T-cell (primary cell): ENCODE measurements around the gene USO1. TPM values are rescaled to one million over a fixed set of nuclear protein-coding genes. Genes with fewer than 3 reads are reported as not detected.
"Not testable (repeated sequence)": the region's sequence is repeated elsewhere in the genome, so short reads cannot be mapped to it uniquely, and the experiment has no call there.

Experiments used
- ATAC-seq, 4 experiments: fragments of 200-7000 bp in 3 of 4; fragments of 150-1000 bp in 1 of 4; cut with Tn5 transposase; replicated peaks in 1 of 4; 1 replicate in 3 of 4; 2 replicates in 1 of 4; pipeline ENCODE4 v1.10.0; 2021; ENCODE audit warnings: moderate library complexity in 3 of 4, mild to moderate bottlenecking in 2 of 4, moderate number of reproducible peaks in 1 of 4
- CTCF ChIA-PET, 2 donors: fragments of 300-600 bp; sonication (Branson Sonifier 250); formaldehyde crosslinking; loops; one replicate each; lab custom pipeline; 2022; ENCODE audit warnings: antibody characterized with exemption in 2 of 2; lab: Charles Lee
- POLR2A ChIA-PET, 2 donors: fragments of 300-600 bp; sonication (Branson Sonifier 250); formaldehyde crosslinking; loops; one replicate each; lab custom pipeline; 2022; ENCODE audit warnings: antibody characterized with exemption in 2 of 2; lab: Charles Lee
- DNase-seq, 35 experiments: peaks; one replicate each; pipeline versions ENCODE4 v3.0.0 to v3.0.0-alpha.2; 2013 to 2023
- H3K27ac ChIP-seq: one replicate; pipeline ENCODE4 v1.5.1; 2013; ENCODE audit warnings: low read length
- H3K27me3 ChIP-seq, 2 experiments: replicated peaks in 1 of 2; 1 replicate in 1 of 2; 2 replicates in 1 of 2; pipeline versions ENCODE4 v1.6.1 to v1.7.0; 2013; ENCODE audit warnings: low read length in 1 of 2, mixed read lengths in 1 of 2; ENCODE audit not compliant: control insufficient read depth in 2 of 2, insufficient read depth in 2 of 2; ENCODE audit errors: extremely low read depth in 1 of 2
- H3K36me3 ChIP-seq, 2 donors: 1 replicate in 1 of 2; 2 replicates in 1 of 2; pipeline versions ENCODE4 v1.6.1 to v1.7.0; 2013; ENCODE audit warnings: low read length in 1 of 2; ENCODE audit not compliant: control insufficient read depth in 2 of 2, insufficient read depth in 1 of 2; ENCODE audit errors: extremely low read depth in 1 of 2
- H3K4me1 ChIP-seq, 2 experiments: 1 replicate in 1 of 2; 2 replicates in 1 of 2; pipeline versions ENCODE4 v1.6.1 to v1.7.0; 2013; ENCODE audit warnings: low read length in 2 of 2, mixed read lengths in 1 of 2; ENCODE audit not compliant: insufficient read depth in 2 of 2, control insufficient read depth in 1 of 2; ENCODE audit errors: extremely low read depth in 1 of 2
- H3K4me3 ChIP-seq, 2 donors: 1 replicate in 1 of 2; 2 replicates in 1 of 2; pipeline versions ENCODE4 v1.5.1 to v1.7.0; 2013; ENCODE audit warnings: mild to moderate bottlenecking in 2 of 2, low read length in 1 of 2, moderate library complexity in 1 of 2; ENCODE audit not compliant: control insufficient read depth in 1 of 2; ENCODE audit errors: extremely low read depth in 1 of 2
- H3K9me3 ChIP-seq: 2 replicates; pipeline ENCODE4 v1.7.0; 2013
- H3K27ac Mint-ChIP-seq, 2 donors: one replicate each; pipeline ENCODE4 v1.8.0; 2020 to 2021; ENCODE audit warnings: mild to moderate bottlenecking in 2 of 2, mixed read lengths in 2 of 2
- H3K27me3 Mint-ChIP-seq, 2 donors: one replicate each; pipeline ENCODE4 v1.8.0; 2021 to 2022; ENCODE audit warnings: mixed read lengths in 2 of 2
- H3K36me3 Mint-ChIP-seq: one replicate; pipeline ENCODE4 v1.8.0; 2021; ENCODE audit warnings: mixed read lengths
- H3K4me1 Mint-ChIP-seq, 3 donors: one replicate each; pipeline ENCODE4 v1.8.0; 2020 to 2022; ENCODE audit warnings: mixed read lengths in 3 of 3, mild to moderate bottlenecking in 1 of 3
- H3K4me3 Mint-ChIP-seq, 3 donors: one replicate each; pipeline ENCODE4 v1.8.0; 2020 to 2022; ENCODE audit warnings: mild to moderate bottlenecking in 3 of 3, mixed read lengths in 3 of 3, moderate library complexity in 3 of 3
- H3K9me3 Mint-ChIP-seq, 3 donors: one replicate each; pipeline ENCODE4 v1.8.0; 2020 to 2022; ENCODE audit warnings: mixed read lengths in 3 of 3
- WGBS: methylation state at CpG from one replicate; pipeline ENCODE4 v1.1.5; 2013; ENCODE audit warnings: missing lambda C conversion rate; ENCODE audit not compliant: insufficient coverage; 5-methylcytosine and 5-hydroxymethylcytosine counted together
- total RNA-seq, 35 experiments: library from RNA in 6 of 35; stranded (reverse) in 6 of 35; fragments of 120-200 nt in 1 of 35; gene quantifications; one replicate each; pipeline versions ENCODE4 v1.2.1 to v1.2.4 and lab custom pipeline; 2013 to 2026

The USO1 gene
- total RNA-seq, 5 donors from 2014 or later (not counting 1 experiment from before 2014, with no cell fraction given), result 24.9 to 40.5 (median 34.6) TPM

GRCh38 chr4:75841641-75842520 is 117.5 kb downstream of the USO1 start:
- POLR2A ChIA-PET, result no interaction called here
- H3K27ac Mint-ChIP-seq, result no peak overlapping the region
- no peak overlapping the region for H3K4me3 ChIP-seq
- no peaks in the 10 kb centered on the region for H3K27me3 ChIP-seq
- no CpG with 5 or more reads among the region's 8 CpGs for WGBS
- no peak for ATAC-seq
- no peaks in the 10 kb centered on the region for H3K4me1 ChIP-seq
- H3K27me3 Mint-ChIP-seq, result no peaks in the 10 kb centered on the region
- CTCF ChIA-PET, result no interaction called here
- H3K36me3 Mint-ChIP-seq, result no peaks in the 10 kb centered on the region
- H3K9me3 Mint-ChIP-seq, result no peaks in the 10 kb centered on the region
- no peaks in the 10 kb centered on the region for H3K9me3 ChIP-seq
- H3K27ac ChIP-seq, result no peak overlapping the region
- no peak for DNase-seq
- H3K4me1 Mint-ChIP-seq, result no peaks in the 10 kb centered on the region
- H3K4me3 Mint-ChIP-seq, result no peak overlapping the region
- H3K36me3 ChIP-seq, result no peaks in the 10 kb centered on the region

- Histone ChIP-seq H3K9me3 (no peaks in the 10 kb centered on the region), H3K4me3 (no peak overlapping the region), H3K4me1 (peaks cover 0 to 4% of the 10 kb centered on the region in 2 experiments), H3K36me3 (no peaks in the 10 kb centered on the region), H3K27ac (no peak overlapping the region), H3K27me3 (peaks cover 0 to 3% of the 10 kb centered on the region in 2 experiments)
- CTCF ChIA-PET, result interaction anchor here in 1 of 2 donors (0.6 kb wide), 1 partner anchor 1507 kb away, joined by 3 read pairs; no protein-coding TSS in a partner anchor
- ATAC-seq (no peak), DNase-seq (no peak)
- H3K4me3 Mint-ChIP-seq, result no peak overlapping the region
- 97% methylated on average over 3 of the region's 4 CpGs for WGBS
- H3K27me3 Mint-ChIP-seq, result no peaks in the 10 kb centered on the region
- H3K27ac Mint-ChIP-seq, result no peak overlapping the region
- no peaks in the 10 kb centered on the region for H3K9me3 Mint-ChIP-seq
- H3K4me1 Mint-ChIP-seq, result no peaks in the 10 kb centered on the region
- H3K36me3 Mint-ChIP-seq, result no peaks in the 10 kb centered on the region
- POLR2A ChIA-PET, result no interaction called here
Observed at GRCh38 chr4:75843596-75843995, 119.2 kb downstream of the USO1 start.

GRCh38 chr4:75844151-75844662 is 119.8 kb downstream of the USO1 start:
- ATAC-seq, result no peak
- no peak overlapping the region for H3K4me3 Mint-ChIP-seq

GRCh38 chr4:75845992-75846391 is 121.6 kb downstream of the USO1 start:
- DNase-seq (no peak), ATAC-seq (no peak)
- H3K4me3 ChIP-seq, result no peak overlapping the region
- Mint-ChIP-seq H3K27ac (no peak overlapping the region), H3K9me3 (no peaks in the 10 kb centered on the region), H3K36me3 (no peaks in the 10 kb centered on the region), H3K4me1 (no peaks in the 10 kb centered on the region), H3K4me3 (no peak overlapping the region), H3K27me3 (peaks cover 0 to 4% of the 10 kb centered on the region in 2 donors)
- H3K9me3 ChIP-seq, result no peaks in the 10 kb centered on the region
- no CpG with 5 or more reads among the region's 2 CpGs for WGBS
- no peaks in the 10 kb centered on the region for H3K36me3 ChIP-seq
- peaks cover 0 to 4% of the 10 kb centered on the region in 2 experiments for H3K27me3 ChIP-seq
- ChIA-PET CTCF (interaction anchor here (0.7 to 1.6 kb wide), 3 partner anchors 262 to 1760 kb away, joined by 3 to 5 read pairs (median 3); no protein-coding TSS in a partner anchor), POLR2A (no interaction called here)
- peaks cover 0 to 4% of the 10 kb centered on the region in 2 experiments for H3K4me1 ChIP-seq
- no peak overlapping the region for H3K27ac ChIP-seq

More at GRCh38 chr4:75844151-75844662, 119.8 kb downstream of the USO1 start:
- Mint-ChIP-seq H3K9me3 (no peaks in the 10 kb centered on the region), H3K36me3 (no peaks in the 10 kb centered on the region), H3K27me3 (no peaks in the 10 kb centered on the region), H3K27ac (no peak overlapping the region), H3K4me1 (no peaks in the 10 kb centered on the region)
- H3K36me3 ChIP-seq, result no peaks in the 10 kb centered on the region
- no peak for DNase-seq
- H3K27me3 ChIP-seq, result peaks cover 0 to 4% of the 10 kb centered on the region in 2 experiments
- no peak overlapping the region for H3K4me3 ChIP-seq
- H3K4me1 ChIP-seq, result peaks cover 0 to 4% of the 10 kb centered on the region in 2 experiments
- H3K27ac ChIP-seq, result no peak overlapping the region
- ChIA-PET POLR2A (interaction anchor here in 1 of 2 donors (0.6 kb wide), 1 partner anchor 99 kb away, joined by 3 read pairs; no protein-coding TSS in a partner anchor), CTCF (no interaction called here)
- WGBS, result 100% methylated on average over 1 of the region's 3 CpGs
- H3K9me3 ChIP-seq, result no peaks in the 10 kb centered on the region

GRCh38 chr4:75848171-75848760 is 123.9 kb downstream of the USO1 start:
- H3K27ac ChIP-seq, H3K27ac Mint-ChIP-seq, H3K27me3 ChIP-seq, H3K4me1 Mint-ChIP-seq, H3K9me3 ChIP-seq, H3K4me1 ChIP-seq, H3K4me3 Mint-ChIP-seq, H3K4me3 ChIP-seq, POLR2A ChIA-PET, H3K36me3 Mint-ChIP-seq, H3K9me3 Mint-ChIP-seq, H3K36me3 ChIP-seq: not testable (repeated sequence)
- WGBS, result 60% methylated on average over 2 of the region's 14 CpGs
- H3K27me3 Mint-ChIP-seq, result peaks cover 4 to 11% of the 10 kb centered on the region in 2 donors
- DNase-seq, result peak in 16 of 35 experiments; percentile 1 to 79 (median 3)
- CTCF ChIA-PET, result interaction anchor here (0.6 to 1.7 kb wide), 17 partner anchors 25 to 1052 kb away, joined by 3 to 8 read pairs (median 4); no protein-coding TSS in a partner anchor
- peak in 3 of 4 experiments; percentile 67 to 70 (median 69) for ATAC-seq

GRCh38 chr4:75848891-75849290 is 124.5 kb downstream of the USO1 start:
- H3K9me3 ChIP-seq, result no peaks in the 10 kb centered on the region
- H3K27me3 ChIP-seq, result peaks cover 0 to 4% of the 10 kb centered on the region in 2 experiments
- peaks cover 0 to 4% of the 10 kb centered on the region in 2 experiments for H3K4me1 ChIP-seq
- Mint-ChIP-seq H3K9me3 (no peaks in the 10 kb centered on the region), H3K4me3 (no peak overlapping the region), H3K27ac (no peak overlapping the region), H3K27me3 (peaks cover 4 to 13% of the 10 kb centered on the region in 2 donors), H3K4me1 (no peaks in the 10 kb centered on the region), H3K36me3 (no peaks in the 10 kb centered on the region)
- CTCF ChIA-PET, result interaction anchor here (0.6 to 1.7 kb wide), 4 partner anchors 206 to 1053 kb away, joined by 3 to 7 read pairs (median 4); no protein-coding TSS in a partner anchor
- POLR2A ChIA-PET, result no interaction called here
- ATAC-seq (no peak), DNase-seq (no peak)
- H3K36me3 ChIP-seq, result no peaks in the 10 kb centered on the region
- no peak overlapping the region for H3K4me3 ChIP-seq
- no CpG with 5 or more reads among the region's 4 CpGs for WGBS
- no peak overlapping the region for H3K27ac ChIP-seq
